ENCODE results near the gene GAS1. TPM values are rescaled to one million over a fixed set of nuclear protein-coding genes. Genes with fewer than 3 reads are reported as not detected.

Gene GAS1
- polyA plus RNA-seq (2013, experiment 1 of 2) = 54.5 TPM
- 55.0 TPM for polyA plus RNA-seq (2013, experiment 2 of 2)

- Histone ChIP-seq H3K79me1 (ENCODE audit: low read depth, low read length) (no peaks in the 10 kb centered on the region), H3K36me3 (replicated peaks in 1 of 2; ENCODE audit: control insufficient read depth in 2 of 2, insufficient read depth in 2 of 2, low read length in 2 of 2) (peaks cover 0 to 1% of the 10 kb centered on the region in 2 donors)
These were observed at the start of gene GAS1 for GRCh38 chr9:86947146-86948073. Gene GAS1 (minus strand): TSS chr9:86947506. CDS start chr9:86946779, 727 bp downstream.

GRCh38 chr9:86994231-86994630 lies 46.9 kb upstream of the GAS1 start:
- H2BK12ac ChIP-seq (ENCODE audit: low read length) = no peak overlapping the region
- no peak overlapping the region for H4K91ac ChIP-seq (ENCODE audit: low read depth, low read length, poor library complexity)
- WGBS, 2 donors (ENCODE audit: extremely low coverage in 2 of 2, insufficient read length in 2 of 2, insufficient replicate concordance in 1 of 2) = no CpG with 5 or more reads among the region's 1 CpG
- no peaks in the 10 kb centered on the region for H3K4me1 ChIP-seq (ENCODE audit: control insufficient read depth in 2 of 2, insufficient read depth in 1 of 2, low read depth in 1 of 2, low read length in 2 of 2)
- no peak overlapping the region for H3K4me2 ChIP-seq (ENCODE audit: insufficient read depth, low read length, poor library complexity, severe bottlenecking)
- H3K36me3 ChIP-seq (replicated peaks in 1 of 2; ENCODE audit: control insufficient read depth in 2 of 2, insufficient read depth in 2 of 2, low read length in 2 of 2) = no peaks in the 10 kb centered on the region
- no peak overlapping the region for H3K18ac ChIP-seq (ENCODE audit: low read length)
- H3K27me3 ChIP-seq (ENCODE audit: control insufficient read depth in 3 of 3, insufficient read depth in 3 of 3, low read depth in 1 of 3, low read length in 3 of 3) = no peaks in the 10 kb centered on the region
- no peaks in the 10 kb centered on the region for H3K79me1 ChIP-seq (ENCODE audit: low read depth, low read length)
- H2AFZ ChIP-seq (ENCODE audit: low read length) = no peak overlapping the region
- no peak overlapping the region for H2AK5ac ChIP-seq (ENCODE audit: low read depth, low read length)
- H3K14ac ChIP-seq (ENCODE audit: low read length) = no peak overlapping the region
- H3K27ac ChIP-seq (replicated peaks; ENCODE audit: low read length) = no peak overlapping the region
- no peak for DNase-seq (ENCODE audit: low spot score)
- no peak overlapping the region for H2BK5ac ChIP-seq (ENCODE audit: low read length)
- H3K23ac ChIP-seq (ENCODE audit: low read depth, low read length, poor library complexity) = no peak overlapping the region
- H3K9me3 ChIP-seq (replicated peaks in 1 of 2; ENCODE audit: control insufficient read depth in 2 of 2, insufficient read depth in 1 of 2, low read depth in 1 of 2, low read length in 2 of 2) = no peaks in the 10 kb centered on the region
- H2BK120ac ChIP-seq (ENCODE audit: low read depth, low read length) = no peak overlapping the region
- H2BK15ac ChIP-seq (ENCODE audit: low read length) = no peak overlapping the region
- H3K9ac ChIP-seq (ENCODE audit: low read depth, low read length, poor library complexity) = no peak overlapping the region
- H3K4ac ChIP-seq (ENCODE audit: low read length) = no peak overlapping the region
- no peak overlapping the region for H4K8ac ChIP-seq (ENCODE audit: low read depth, low read length)
- no peak overlapping the region for H3K4me3 ChIP-seq (ENCODE audit: low read length in 2 of 2)

More at GRCh38 chr9:86947146-86948073, at the start of gene GAS1:
- peaks cover 0 to 4% of the 10 kb centered on the region in 2 donors for H3K9me3 ChIP-seq (replicated peaks in 1 of 2; ENCODE audit: control insufficient read depth in 2 of 2, insufficient read depth in 1 of 2, low read depth in 1 of 2, low read length in 2 of 2)
- peak within 1 kb of the TSS; percentile 13 for H4K91ac ChIP-seq (ENCODE audit: low read depth, low read length, poor library complexity)
- H2AK5ac ChIP-seq (ENCODE audit: low read depth, low read length) = peak within 1 kb of the TSS; percentile 82
- H3K18ac ChIP-seq (ENCODE audit: low read length) = peak within 1 kb of the TSS; percentile 99
- no CpG with 5 or more reads among the region's 89 CpGs for WGBS, 2 donors (ENCODE audit: extremely low coverage in 2 of 2, insufficient read length in 2 of 2, insufficient replicate concordance in 1 of 2)
- H3K14ac ChIP-seq (ENCODE audit: low read length) = peak within 1 kb of the TSS; percentile 96
- H3K27ac ChIP-seq (replicated peaks; ENCODE audit: low read length) = peak within 1 kb of the TSS; percentile 98
- peak within 1 kb of the TSS; percentile 100 for H3K9ac ChIP-seq (ENCODE audit: low read depth, low read length, poor library complexity)
- H2AFZ ChIP-seq (ENCODE audit: low read length) = peak within 1 kb of the TSS; percentile 90
- DNase-seq (ENCODE audit: low spot score) = peak; percentile 96
- peaks cover 6 to 10% of the 10 kb centered on the region in 2 donors for H3K4me1 ChIP-seq (ENCODE audit: control insufficient read depth in 2 of 2, insufficient read depth in 1 of 2, low read depth in 1 of 2, low read length in 2 of 2)
- H3K4me3 ChIP-seq (ENCODE audit: low read length in 2 of 2) = peak within 1 kb of the TSS; percentile 65 to 100
- peak within 1 kb of the TSS; percentile 100 for H2BK5ac ChIP-seq (ENCODE audit: low read length)
- H3K23ac ChIP-seq (ENCODE audit: low read depth, low read length, poor library complexity) = peak within 1 kb of the TSS; percentile 58
- peak within 1 kb of the TSS; percentile 31 for H2BK15ac ChIP-seq (ENCODE audit: low read length)
- peak within 1 kb of the TSS; percentile 53 for H2BK12ac ChIP-seq (ENCODE audit: low read length)
- H3K4me2 ChIP-seq (ENCODE audit: insufficient read depth, low read length, poor library complexity, severe bottlenecking) = peak within 1 kb of the TSS; percentile 85
- H4K8ac ChIP-seq (ENCODE audit: low read depth, low read length) = no peak within 1 kb of the TSS
- peak within 1 kb of the TSS; percentile 13 for H2BK120ac ChIP-seq (ENCODE audit: low read depth, low read length)
- H3K4ac ChIP-seq (ENCODE audit: low read length) = peak within 1 kb of the TSS; percentile 90
- H3K27me3 ChIP-seq (ENCODE audit: control insufficient read depth in 3 of 3, insufficient read depth in 3 of 3, low read depth in 1 of 3, low read length in 3 of 3) = peaks cover 0 to 24% (median 0%) of the 10 kb centered on the region in 3 experiments

GRCh38 chr9:86993830-86994229 lies 46.5 kb upstream of the GAS1 start:
- Histone ChIP-seq H4K91ac (ENCODE audit: low read depth, low read length, poor library complexity) (no peak overlapping the region), H3K27me3 (ENCODE audit: control insufficient read depth in 3 of 3, insufficient read depth in 3 of 3, low read depth in 1 of 3, low read length in 3 of 3) (no peaks in the 10 kb centered on the region), H3K4me1 (ENCODE audit: control insufficient read depth in 2 of 2, insufficient read depth in 1 of 2, low read depth in 1 of 2, low read length in 2 of 2) (no peaks in the 10 kb centered on the region), H3K4me2 (ENCODE audit: insufficient read depth, low read length, poor library complexity, severe bottlenecking) (no peak overlapping the region), H2BK15ac (ENCODE audit: low read length) (no peak overlapping the region), H2BK120ac (ENCODE audit: low read depth, low read length) (no peak overlapping the region), H3K9me3 (replicated peaks in 1 of 2; ENCODE audit: control insufficient read depth in 2 of 2, insufficient read depth in 1 of 2, low read depth in 1 of 2, low read length in 2 of 2) (no peaks in the 10 kb centered on the region), H3K4ac (ENCODE audit: low read length) (no peak overlapping the region), H3K23ac (ENCODE audit: low read depth, low read length, poor library complexity) (no peak overlapping the region), H3K9ac (ENCODE audit: low read depth, low read length, poor library complexity) (no peak overlapping the region), H3K27ac (replicated peaks; ENCODE audit: low read length) (no peak overlapping the region), H3K18ac (ENCODE audit: low read length) (no peak overlapping the region), H3K4me3 (ENCODE audit: low read length in 2 of 2) (no peak overlapping the region), H3K36me3 (replicated peaks in 1 of 2; ENCODE audit: control insufficient read depth in 2 of 2, insufficient read depth in 2 of 2, low read length in 2 of 2) (no peaks in the 10 kb centered on the region), H2BK5ac (ENCODE audit: low read length) (no peak overlapping the region), H3K79me1 (ENCODE audit: low read depth, low read length) (no peaks in the 10 kb centered on the region), H2BK12ac (ENCODE audit: low read length) (no peak overlapping the region), H2AFZ (ENCODE audit: low read length) (no peak overlapping the region), H3K14ac (ENCODE audit: low read length) (no peak overlapping the region), H4K8ac (ENCODE audit: low read depth, low read length) (no peak overlapping the region), H2AK5ac (ENCODE audit: low read depth, low read length) (no peak overlapping the region)
- DNase-seq (ENCODE audit: low spot score) = no peak

GRCh38 chr9:86991077-86991476 lies 43.8 kb upstream of the GAS1 start:
- no peaks in the 10 kb centered on the region for H3K79me1 ChIP-seq (ENCODE audit: low read depth, low read length)
- H2BK5ac ChIP-seq (ENCODE audit: low read length) = no peak overlapping the region
- no peak overlapping the region for H3K14ac ChIP-seq (ENCODE audit: low read length)
- H3K4me2 ChIP-seq (ENCODE audit: insufficient read depth, low read length, poor library complexity, severe bottlenecking) = no peak overlapping the region
- no peak overlapping the region for H2BK12ac ChIP-seq (ENCODE audit: low read length)
- H2BK15ac ChIP-seq (ENCODE audit: low read length) = no peak overlapping the region
- no peak overlapping the region for H2AK5ac ChIP-seq (ENCODE audit: low read depth, low read length)
- no peak overlapping the region for H3K18ac ChIP-seq (ENCODE audit: low read length)
- no CpG with 5 or more reads among the region's 4 CpGs for WGBS, 2 donors (ENCODE audit: extremely low coverage in 2 of 2, insufficient read length in 2 of 2, insufficient replicate concordance in 1 of 2)
- H3K9ac ChIP-seq (ENCODE audit: low read depth, low read length, poor library complexity) = no peak overlapping the region
- no peaks in the 10 kb centered on the region for H3K9me3 ChIP-seq (replicated peaks in 1 of 2; ENCODE audit: control insufficient read depth in 2 of 2, insufficient read depth in 1 of 2, low read depth in 1 of 2, low read length in 2 of 2)
- H3K27me3 ChIP-seq (ENCODE audit: control insufficient read depth in 3 of 3, insufficient read depth in 3 of 3, low read depth in 1 of 3, low read length in 3 of 3) = no peaks in the 10 kb centered on the region
- H3K4me1 ChIP-seq (ENCODE audit: control insufficient read depth in 2 of 2, insufficient read depth in 1 of 2, low read depth in 1 of 2, low read length in 2 of 2) = no peaks in the 10 kb centered on the region
- no peak overlapping the region for H4K91ac ChIP-seq (ENCODE audit: low read depth, low read length, poor library complexity)
- no peak overlapping the region for H3K4me3 ChIP-seq (ENCODE audit: low read length in 2 of 2)
- no peak overlapping the region for H3K4ac ChIP-seq (ENCODE audit: low read length)
- no peaks in the 10 kb centered on the region for H3K36me3 ChIP-seq (replicated peaks in 1 of 2; ENCODE audit: control insufficient read depth in 2 of 2, insufficient read depth in 2 of 2, low read length in 2 of 2)
- DNase-seq (ENCODE audit: low spot score) = no peak
- H3K23ac ChIP-seq (ENCODE audit: low read depth, low read length, poor library complexity) = no peak overlapping the region
- H3K27ac ChIP-seq (replicated peaks; ENCODE audit: low read length) = no peak overlapping the region
- no peak overlapping the region for H4K8ac ChIP-seq (ENCODE audit: low read depth, low read length)
- H2AFZ ChIP-seq (ENCODE audit: low read length) = no peak overlapping the region
- no peak overlapping the region for H2BK120ac ChIP-seq (ENCODE audit: low read depth, low read length)
